Measurements from ENCODE around the gene TUG1.

Gene TUG1

DNA sequence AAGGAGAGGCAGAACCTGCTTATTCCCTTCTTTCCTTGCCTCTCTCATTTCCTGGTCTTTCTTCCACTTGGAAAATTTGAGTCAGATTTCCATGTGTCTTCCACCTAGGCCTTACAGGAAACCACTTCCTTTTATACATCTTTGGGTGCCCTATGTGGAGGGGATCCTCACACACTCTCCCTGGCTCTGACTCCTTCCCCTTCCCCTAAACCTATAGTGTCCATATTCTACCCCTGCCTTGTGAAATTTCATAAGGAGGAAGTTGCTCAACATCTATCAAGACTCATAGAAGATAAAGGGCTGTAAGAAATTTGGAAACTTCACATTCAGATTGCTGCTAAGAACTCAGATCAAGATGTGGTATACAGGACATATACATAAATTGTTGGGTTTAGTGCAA, 20.4 kb downstream of the TUG1 start:
- no peak for DNase-seq (ENCODE audit: insufficient read length, low spot score)
- FAIRE-seq, result no peak
- TF ChIP-seq TAF1 (IDR thresholded peaks at IDR 0.05; ENCODE audit: low read depth, low read length) (no peak), PAX5 (IDR thresholded peaks at IDR 0.05; ENCODE audit: insufficient read depth, low read length, severe bottlenecking) (no peak), POLR2AphosphoS5 (IDR thresholded peaks at IDR 0.05; ENCODE audit: low read depth, low read length) (no peak)

DNA sequence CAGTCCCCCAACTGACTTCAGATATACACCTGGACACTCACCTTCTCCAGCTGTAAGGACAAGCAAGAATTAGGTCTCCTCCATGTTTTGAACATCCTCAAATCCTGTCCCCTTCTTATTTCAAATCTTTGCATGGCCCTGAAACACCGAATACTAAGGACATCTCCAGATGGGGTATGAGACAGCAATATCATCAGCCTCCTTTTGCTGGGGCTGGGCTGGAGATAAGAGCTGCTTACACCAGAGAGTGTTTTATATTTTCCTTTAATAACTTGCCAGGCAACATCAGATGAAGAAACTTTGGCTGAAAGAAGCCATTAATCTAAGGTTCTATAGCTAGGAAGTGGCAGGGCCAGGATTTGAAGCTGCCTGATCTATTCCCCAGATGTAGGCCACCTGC, 21.6 kb downstream of the TUG1 start:
- DNase-seq (ENCODE audit: insufficient read length, low spot score) (no peak), FAIRE-seq (no peak)
- no peak for TF ChIP-seq SPI1 (IDR thresholded peaks at IDR 0.05; ENCODE audit: low read depth, low read length)
- no peak for TF ChIP-seq TAF1 (IDR thresholded peaks at IDR 0.05; ENCODE audit: low read depth, low read length)
- TF ChIP-seq POLR2A (IDR thresholded peaks at IDR 0.05; ENCODE audit: low read depth, low read length), result no peak
- TF ChIP-seq POLR2AphosphoS5 (IDR thresholded peaks at IDR 0.05; ENCODE audit: low read depth, low read length), result no peak
- no peak for TF ChIP-seq PAX5 (IDR thresholded peaks at IDR 0.05; ENCODE audit: insufficient read depth, low read length, severe bottlenecking)
- no peak for TF ChIP-seq POU2F2 (IDR thresholded peaks at IDR 0.05; ENCODE audit: low read depth, low read length)

DNA sequence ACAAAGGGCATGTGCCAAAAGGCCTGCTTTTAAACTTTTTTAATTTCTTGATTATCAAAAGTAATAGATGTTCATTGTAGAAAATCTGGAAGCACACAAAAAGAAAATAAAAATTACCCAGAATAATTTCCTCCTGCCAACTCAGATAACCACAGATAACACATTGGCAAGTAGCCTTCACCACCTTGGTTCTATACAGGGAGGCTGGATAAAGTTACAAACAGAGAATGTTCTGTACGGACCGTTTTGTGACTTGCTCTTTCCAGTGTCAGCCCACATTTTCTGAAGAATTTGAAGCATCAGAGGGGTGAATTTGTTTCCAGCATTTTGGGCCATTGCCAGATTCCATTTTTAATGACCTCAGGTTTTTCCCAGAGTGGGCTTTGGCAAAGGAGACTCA, 23.5 kb downstream of the TUG1 start:
- FAIRE-seq (no peak), DNase-seq (ENCODE audit: insufficient read length, low spot score) (no peak)
- TF ChIP-seq SPI1 (IDR thresholded peaks at IDR 0.05; ENCODE audit: low read depth, low read length) (no peak), POU2F2 (IDR thresholded peaks at IDR 0.05; ENCODE audit: low read depth, low read length) (no peak), POLR2A (IDR thresholded peaks at IDR 0.05; ENCODE audit: low read depth, low read length) (no peak), POLR2AphosphoS5 (IDR thresholded peaks at IDR 0.05; ENCODE audit: low read depth, low read length) (no peak), TAF1 (IDR thresholded peaks at IDR 0.05; ENCODE audit: low read depth, low read length) (no peak), PAX5 (IDR thresholded peaks at IDR 0.05; ENCODE audit: insufficient read depth, low read length, severe bottlenecking) (no peak)

DNA sequence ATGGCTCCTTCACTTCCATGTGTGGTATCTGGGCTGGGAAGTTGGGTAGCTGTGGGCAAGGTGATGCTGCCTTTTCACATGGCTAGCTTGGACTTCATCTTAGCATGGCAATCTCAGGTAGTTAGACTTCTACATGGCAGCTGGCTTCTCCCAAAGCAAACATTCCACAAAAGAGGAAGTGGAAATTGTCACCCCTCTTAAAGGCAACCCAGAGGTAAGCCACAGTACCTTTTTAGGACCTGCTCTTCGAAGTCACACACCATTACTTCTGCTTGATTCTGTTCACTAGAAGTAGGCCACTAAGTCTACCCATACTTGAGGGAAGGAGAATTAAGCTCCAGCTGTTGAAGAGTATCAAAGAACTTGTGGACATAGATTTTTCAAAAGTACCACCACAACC, 25.9 kb downstream of the TUG1 start:
- FAIRE-seq (peak; percentile 59), DNase-seq (ENCODE audit: insufficient read length, low spot score) (peak; percentile 10)
- TF ChIP-seq POLR2A (IDR thresholded peaks at IDR 0.05; ENCODE audit: low read depth, low read length) (no peak), SPI1 (IDR thresholded peaks at IDR 0.05; ENCODE audit: low read depth, low read length) (peak; percentile 90)

DNA sequence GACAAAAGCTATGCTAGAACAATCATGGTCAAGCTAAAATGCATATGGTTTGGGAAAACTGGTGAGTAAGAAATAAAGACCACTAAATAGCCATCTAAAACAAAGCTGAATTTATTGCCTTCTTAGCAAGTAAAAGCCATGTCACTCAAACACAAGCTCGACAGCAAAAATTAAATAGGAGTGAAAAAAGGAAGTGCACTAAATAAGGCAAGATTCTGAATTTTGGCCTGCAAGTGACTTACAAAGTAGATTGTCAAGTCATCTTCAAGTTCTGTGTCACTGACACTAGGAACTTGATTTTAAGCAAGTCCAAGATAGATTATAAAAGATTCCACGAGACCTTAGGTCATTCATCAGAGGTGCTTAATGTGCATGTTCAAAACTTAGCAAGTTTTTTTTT, 27.4 kb downstream of the TUG1 start:
- DNase-seq (ENCODE audit: insufficient read length, low spot score) (no peak), FAIRE-seq (no peak)
- TF ChIP-seq SPI1 (IDR thresholded peaks at IDR 0.05; ENCODE audit: low read depth, low read length) (peak; percentile 59), POLR2AphosphoS5 (IDR thresholded peaks at IDR 0.05; ENCODE audit: low read depth, low read length) (no peak), TAF1 (IDR thresholded peaks at IDR 0.05; ENCODE audit: low read depth, low read length) (no peak), PAX5 (IDR thresholded peaks at IDR 0.05; ENCODE audit: insufficient read depth, low read length, severe bottlenecking) (no peak), POU2F2 (IDR thresholded peaks at IDR 0.05; ENCODE audit: low read depth, low read length) (no peak)

DNA sequence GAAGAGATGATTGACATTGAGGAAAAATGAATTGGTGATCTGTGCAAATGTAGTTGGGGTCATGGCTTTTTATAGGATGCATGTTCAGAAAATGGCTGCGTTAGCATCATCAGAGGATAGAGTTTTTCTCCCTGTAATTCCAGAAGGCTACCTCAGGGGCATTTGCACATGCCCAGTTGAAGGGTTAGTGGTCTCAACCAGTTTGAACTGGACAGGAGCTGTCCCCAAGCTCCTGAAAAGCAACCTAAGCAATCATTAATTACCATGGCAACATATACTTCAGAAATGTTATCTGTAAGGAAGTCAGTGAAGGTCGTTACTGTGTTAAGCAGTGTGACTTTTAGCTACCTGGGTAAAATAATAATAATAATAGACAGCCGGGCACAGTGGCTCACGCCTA, 29.3 kb downstream of the TUG1 start:
- FAIRE-seq (no peak), DNase-seq (ENCODE audit: insufficient read length, low spot score) (no peak)
- no peak for TF ChIP-seq POLR2A (IDR thresholded peaks at IDR 0.05; ENCODE audit: low read depth, low read length)
- TF ChIP-seq POU2F2 (IDR thresholded peaks at IDR 0.05; ENCODE audit: low read depth, low read length), result no peak
- TF ChIP-seq POLR2AphosphoS5 (IDR thresholded peaks at IDR 0.05; ENCODE audit: low read depth, low read length), result no peak
- no peak for TF ChIP-seq SPI1 (IDR thresholded peaks at IDR 0.05; ENCODE audit: low read depth, low read length)

DNA sequence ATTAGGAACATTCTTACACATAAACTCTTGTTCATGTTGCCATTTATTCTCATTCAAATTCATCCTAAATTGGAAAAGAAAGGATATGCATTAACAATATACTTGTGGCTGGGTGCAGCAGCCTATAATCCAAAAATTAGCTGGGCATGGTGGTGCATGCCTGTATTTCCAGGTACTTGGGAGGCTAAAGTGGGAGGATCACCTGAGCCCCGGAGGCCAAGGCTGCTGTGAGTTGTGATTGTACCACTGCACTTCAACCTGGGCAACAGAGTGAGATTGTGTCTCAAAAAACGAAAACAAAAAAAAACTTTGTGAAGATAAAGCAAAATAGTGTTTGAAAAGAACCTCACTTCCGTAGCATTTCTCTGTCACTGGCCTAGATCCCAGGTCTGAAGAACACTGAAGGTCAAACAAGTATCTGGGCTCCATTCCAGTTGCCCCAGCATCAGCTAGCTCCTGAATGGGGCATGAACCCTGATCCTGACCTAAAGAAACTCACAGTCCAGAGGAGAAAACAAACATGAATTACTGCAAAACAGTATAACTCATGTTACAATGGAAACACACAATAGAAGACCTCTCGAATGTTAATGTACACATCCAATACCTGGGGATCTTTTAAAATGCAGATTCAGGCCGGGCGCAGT, 32.2 kb downstream of the TUG1 start:
- FAIRE-seq (no peak), DNase-seq (ENCODE audit: insufficient read length, low spot score) (no peak)
- no peak for TF ChIP-seq TAF1 (IDR thresholded peaks at IDR 0.05; ENCODE audit: low read depth, low read length)
- TF ChIP-seq PAX5 (IDR thresholded peaks at IDR 0.05; ENCODE audit: insufficient read depth, low read length, severe bottlenecking), result no peak
- TF ChIP-seq POLR2A (IDR thresholded peaks at IDR 0.05; ENCODE audit: low read depth, low read length), result no peak
- no peak for TF ChIP-seq POU2F2 (IDR thresholded peaks at IDR 0.05; ENCODE audit: low read depth, low read length)
- TF ChIP-seq POLR2AphosphoS5 (IDR thresholded peaks at IDR 0.05; ENCODE audit: low read depth, low read length), result no peak
- TF ChIP-seq SPI1 (IDR thresholded peaks at IDR 0.05; ENCODE audit: low read depth, low read length), result no peak

DNA sequence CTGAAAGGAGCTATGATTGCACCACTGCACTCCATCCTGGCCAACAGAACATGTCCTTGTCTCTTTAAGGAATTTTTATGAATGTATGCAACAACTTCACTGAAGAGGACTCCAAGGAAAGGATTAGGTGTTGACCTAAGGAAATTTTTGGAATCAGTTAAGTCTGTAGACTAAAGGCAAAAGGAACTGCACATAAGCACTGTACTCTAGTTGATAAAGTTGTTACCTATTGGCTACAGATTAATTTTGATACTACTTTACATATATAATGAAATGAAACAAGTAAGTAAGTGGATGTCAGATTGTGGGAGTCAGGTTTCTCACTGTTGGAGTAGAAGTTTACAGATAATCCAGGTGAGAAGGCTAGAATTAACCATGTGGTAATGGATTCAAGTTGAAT, 36.5 kb downstream of the TUG1 start:
- FAIRE-seq, result no peak
- DNase-seq (ENCODE audit: insufficient read length, low spot score), result no peak
- no peak for TF ChIP-seq POLR2A (IDR thresholded peaks at IDR 0.05; ENCODE audit: low read depth, low read length)
- no peak for TF ChIP-seq POLR2AphosphoS5 (IDR thresholded peaks at IDR 0.05; ENCODE audit: low read depth, low read length)
- TF ChIP-seq TAF1 (IDR thresholded peaks at IDR 0.05; ENCODE audit: low read depth, low read length), result no peak
- TF ChIP-seq POU2F2 (IDR thresholded peaks at IDR 0.05; ENCODE audit: low read depth, low read length), result no peak
- no peak for TF ChIP-seq SPI1 (IDR thresholded peaks at IDR 0.05; ENCODE audit: low read depth, low read length)
- TF ChIP-seq PAX5 (IDR thresholded peaks at IDR 0.05; ENCODE audit: insufficient read depth, low read length, severe bottlenecking), result no peak

DNA sequence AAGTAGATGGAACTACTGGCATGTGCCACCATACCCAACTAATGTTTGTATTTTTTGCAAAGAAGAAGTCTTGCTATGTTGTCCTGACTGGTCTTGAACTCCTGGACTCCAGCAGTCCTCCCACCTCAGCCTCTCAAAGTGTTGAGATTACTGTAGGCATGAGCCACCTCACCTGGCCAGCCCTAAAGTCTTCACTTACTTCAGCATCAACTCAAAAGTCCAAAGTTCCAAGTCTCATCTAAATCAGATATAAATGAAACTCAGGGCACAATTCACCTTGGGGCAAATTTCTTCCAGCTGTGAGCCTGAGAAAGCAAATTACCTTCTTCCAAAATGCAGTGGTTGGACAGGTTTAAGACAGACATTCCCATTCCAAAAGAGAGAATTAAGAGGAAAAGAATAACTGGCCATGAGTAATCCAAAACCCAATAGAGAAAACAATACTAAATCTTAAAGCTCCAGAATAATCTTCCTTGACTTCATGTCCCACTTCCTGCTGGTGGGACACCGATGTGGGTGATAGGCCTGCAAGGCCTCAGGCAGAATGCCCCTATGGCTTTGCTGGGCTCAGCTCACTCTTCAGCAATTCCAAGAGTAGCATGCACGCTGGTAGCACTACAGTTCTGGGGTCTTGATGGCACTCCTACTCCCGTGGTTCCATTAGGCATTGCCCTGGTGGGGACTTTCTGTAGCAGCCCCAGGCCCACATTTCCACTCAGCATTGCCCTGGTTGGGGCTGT, 50.3 kb downstream of the TUG1 start:
- DNase-seq (ENCODE audit: insufficient read length, low spot score) (no peak), FAIRE-seq (no peak)
- TF ChIP-seq POLR2A (IDR thresholded peaks at IDR 0.05; ENCODE audit: low read depth, low read length) (no peak), PAX5 (IDR thresholded peaks at IDR 0.05; ENCODE audit: insufficient read depth, low read length, severe bottlenecking) (no peak), SPI1 (IDR thresholded peaks at IDR 0.05; ENCODE audit: low read depth, low read length) (no peak), POLR2AphosphoS5 (IDR thresholded peaks at IDR 0.05; ENCODE audit: low read depth, low read length) (no peak), TAF1 (IDR thresholded peaks at IDR 0.05; ENCODE audit: low read depth, low read length) (no peak), POU2F2 (IDR thresholded peaks at IDR 0.05; ENCODE audit: low read depth, low read length) (no peak)

DNA sequence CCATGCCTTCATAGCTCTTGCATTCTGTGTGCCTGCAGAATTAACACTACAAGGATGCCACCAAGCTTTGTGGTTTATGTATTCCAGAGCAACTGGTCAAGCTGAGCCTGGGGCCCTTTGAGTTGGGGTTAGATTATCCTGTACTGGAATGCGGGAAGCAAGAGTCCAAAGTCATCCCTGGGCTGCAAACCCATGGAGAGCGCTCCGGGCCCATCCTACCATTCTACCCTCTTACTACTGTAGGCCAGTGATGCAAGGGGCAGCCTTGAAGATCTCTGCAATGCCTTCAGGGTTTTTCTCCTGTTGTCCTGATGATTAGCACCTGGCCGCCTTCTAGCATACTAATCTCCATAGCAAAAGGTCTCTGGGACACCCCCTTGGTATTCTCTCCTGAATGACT, 51.3 kb downstream of the TUG1 start:
- FAIRE-seq (no peak), DNase-seq (ENCODE audit: insufficient read length, low spot score) (no peak)
- TF ChIP-seq POU2F2 (IDR thresholded peaks at IDR 0.05; ENCODE audit: low read depth, low read length) (no peak), SPI1 (IDR thresholded peaks at IDR 0.05; ENCODE audit: low read depth, low read length) (no peak), PAX5 (IDR thresholded peaks at IDR 0.05; ENCODE audit: insufficient read depth, low read length, severe bottlenecking) (no peak), POLR2AphosphoS5 (IDR thresholded peaks at IDR 0.05; ENCODE audit: low read depth, low read length) (no peak), TAF1 (IDR thresholded peaks at IDR 0.05; ENCODE audit: low read depth, low read length) (no peak), POLR2A (IDR thresholded peaks at IDR 0.05; ENCODE audit: low read depth, low read length) (no peak)

Measured in GM12891 (cell line).